T-cell (primary cell): ENCODE measurements around the gene RAB3IL1. TPM values are rescaled to one million over a fixed set of nuclear protein-coding genes. Genes with fewer than 3 reads are reported as not detected.

ENCODE experiments used
- ATAC-seq, 4 experiments: fragments of 200-7000 bp in 3 of 4; fragments of 150-1000 bp in 1 of 4; cut with Tn5 transposase; replicated peaks in 1 of 4; 1 replicate in 3 of 4; 2 replicates in 1 of 4; pipeline ENCODE4 v1.10.0; 2021; ENCODE audit warnings: moderate library complexity in 3 of 4, mild to moderate bottlenecking in 2 of 4, moderate number of reproducible peaks in 1 of 4
- CTCF ChIA-PET, 2 donors: fragments of 300-600 bp; sonication (Branson Sonifier 250); formaldehyde crosslinking; loops; one replicate each; lab custom pipeline; 2022; ENCODE audit warnings: antibody characterized with exemption in 2 of 2; lab: Charles Lee
- POLR2A ChIA-PET, 2 donors: fragments of 300-600 bp; sonication (Branson Sonifier 250); formaldehyde crosslinking; loops; one replicate each; lab custom pipeline; 2022; ENCODE audit warnings: antibody characterized with exemption in 2 of 2; lab: Charles Lee
- DNase-seq, 35 experiments: peaks; one replicate each; pipeline versions ENCODE4 v3.0.0 to v3.0.0-alpha.2; 2013 to 2023
- H3K27ac ChIP-seq: one replicate; pipeline ENCODE4 v1.5.1; 2013; ENCODE audit warnings: low read length
- H3K27me3 ChIP-seq, 2 experiments: replicated peaks in 1 of 2; 1 replicate in 1 of 2; 2 replicates in 1 of 2; pipeline versions ENCODE4 v1.6.1 to v1.7.0; 2013; ENCODE audit warnings: low read length in 1 of 2, mixed read lengths in 1 of 2; ENCODE audit not compliant: control insufficient read depth in 2 of 2, insufficient read depth in 2 of 2; ENCODE audit errors: extremely low read depth in 1 of 2
- H3K36me3 ChIP-seq, 2 donors: 1 replicate in 1 of 2; 2 replicates in 1 of 2; pipeline versions ENCODE4 v1.6.1 to v1.7.0; 2013; ENCODE audit warnings: low read length in 1 of 2; ENCODE audit not compliant: control insufficient read depth in 2 of 2, insufficient read depth in 1 of 2; ENCODE audit errors: extremely low read depth in 1 of 2
- H3K4me1 ChIP-seq, 2 experiments: 1 replicate in 1 of 2; 2 replicates in 1 of 2; pipeline versions ENCODE4 v1.6.1 to v1.7.0; 2013; ENCODE audit warnings: low read length in 2 of 2, mixed read lengths in 1 of 2; ENCODE audit not compliant: insufficient read depth in 2 of 2, control insufficient read depth in 1 of 2; ENCODE audit errors: extremely low read depth in 1 of 2
- H3K4me3 ChIP-seq, 2 donors: 1 replicate in 1 of 2; 2 replicates in 1 of 2; pipeline versions ENCODE4 v1.5.1 to v1.7.0; 2013; ENCODE audit warnings: mild to moderate bottlenecking in 2 of 2, low read length in 1 of 2, moderate library complexity in 1 of 2; ENCODE audit not compliant: control insufficient read depth in 1 of 2; ENCODE audit errors: extremely low read depth in 1 of 2
- H3K9me3 ChIP-seq: 2 replicates; pipeline ENCODE4 v1.7.0; 2013
- H3K27ac Mint-ChIP-seq, 2 donors: one replicate each; pipeline ENCODE4 v1.8.0; 2020 to 2021; ENCODE audit warnings: mild to moderate bottlenecking in 2 of 2, mixed read lengths in 2 of 2
- H3K27me3 Mint-ChIP-seq, 2 donors: one replicate each; pipeline ENCODE4 v1.8.0; 2021 to 2022; ENCODE audit warnings: mixed read lengths in 2 of 2
- H3K36me3 Mint-ChIP-seq: one replicate; pipeline ENCODE4 v1.8.0; 2021; ENCODE audit warnings: mixed read lengths
- H3K4me1 Mint-ChIP-seq, 3 donors: one replicate each; pipeline ENCODE4 v1.8.0; 2020 to 2022; ENCODE audit warnings: mixed read lengths in 3 of 3, mild to moderate bottlenecking in 1 of 3
- H3K4me3 Mint-ChIP-seq, 3 donors: one replicate each; pipeline ENCODE4 v1.8.0; 2020 to 2022; ENCODE audit warnings: mild to moderate bottlenecking in 3 of 3, mixed read lengths in 3 of 3, moderate library complexity in 3 of 3
- H3K9me3 Mint-ChIP-seq, 3 donors: one replicate each; pipeline ENCODE4 v1.8.0; 2020 to 2022; ENCODE audit warnings: mixed read lengths in 3 of 3
- WGBS: methylation state at CpG from one replicate; pipeline ENCODE4 v1.1.5; 2013; ENCODE audit warnings: missing lambda C conversion rate; ENCODE audit not compliant: insufficient coverage; 5-methylcytosine and 5-hydroxymethylcytosine counted together
- total RNA-seq, 35 experiments: library from RNA in 6 of 35; stranded (reverse) in 6 of 35; fragments of 120-200 nt in 1 of 35; gene quantifications; one replicate each; pipeline versions ENCODE4 v1.2.1 to v1.2.4 and lab custom pipeline; 2013 to 2026

Gene RAB3IL1
- total RNA-seq, 5 donors from 2014 or later (not counting 1 experiment from before 2014, with no cell fraction given) = 0.12 to 0.28 TPM; not detected in 3

GRCh38 chr11:61959114-61959513, 41.7 kb upstream of the RAB3IL1 start:
- POLR2A ChIA-PET = no interaction called here
- Histone ChIP-seq H3K27ac (no peak overlapping the region), H3K9me3 (no peaks in the 10 kb centered on the region), H3K4me1 (peaks cover 13 to 31% of the 10 kb centered on the region in 2 experiments), H3K4me3 (no peak overlapping the region), H3K27me3 (peaks cover 0 to 27% of the 10 kb centered on the region in 2 experiments), H3K36me3 (peaks cover 6 to 8% of the 10 kb centered on the region in 2 donors)
- peaks cover 5 to 20% of the 10 kb centered on the region in 2 donors for H3K27me3 Mint-ChIP-seq
- 58% methylated on average over 2 of the region's 2 CpGs for WGBS
- H3K9me3 Mint-ChIP-seq = no peaks in the 10 kb centered on the region
- CTCF ChIA-PET = interaction anchor here (0.6 to 1.2 kb wide), 2 partner anchors 10 to 128 kb away, joined by 3 to 4 read pairs; no protein-coding TSS in a partner anchor
- H3K4me3 Mint-ChIP-seq = peak overlapping the region in 1 of 3 donors; percentile 37
- H3K4me1 Mint-ChIP-seq = peaks cover 25 to 30% (median 27%) of the 10 kb centered on the region in 3 donors
- ATAC-seq (no peak), DNase-seq (peak in 1 of 35 experiments; percentile 10)
- H3K36me3 Mint-ChIP-seq = peaks cover 12% of the 10 kb centered on the region
- peak overlapping the region in 1 of 2 donors; percentile 80 for H3K27ac Mint-ChIP-seq

- Histone ChIP-seq H3K9me3 (no peaks in the 10 kb centered on the region), H3K27me3 (peaks cover 0 to 28% of the 10 kb centered on the region in 2 experiments), H3K27ac (no peak overlapping the region), H3K4me3 (no peak overlapping the region), H3K36me3 (peaks cover under 1 to 5% of the 10 kb centered on the region in 2 donors), H3K4me1 (peaks cover 9 to 26% of the 10 kb centered on the region in 2 experiments)
- DNase-seq = no peak
- ATAC-seq = no peak
- WGBS = 100% methylated on average over 1 of the region's 3 CpGs
- Mint-ChIP-seq H3K27ac (no peak overlapping the region), H3K27me3 (peaks cover 5 to 25% of the 10 kb centered on the region in 2 donors), H3K9me3 (no peaks in the 10 kb centered on the region), H3K36me3 (peaks cover 7% of the 10 kb centered on the region), H3K4me1 (peaks cover 20 to 25% (median 22%) of the 10 kb centered on the region in 3 donors), H3K4me3 (peak overlapping the region in 1 of 3 donors; percentile 37)
- ChIA-PET POLR2A (no interaction called here), CTCF (interaction anchor here in 1 of 2 donors (0.6 kb wide), 1 partner anchor 127 kb away, joined by 3 read pairs; no protein-coding TSS in a partner anchor)
Measured at GRCh38 chr11:61958590-61958989, 41.2 kb upstream of the RAB3IL1 start.

- DNase-seq (peak in 1 of 35 experiments; percentile 16), ATAC-seq (peak in 1 of 4 experiments; percentile 2)
- Mint-ChIP-seq H3K4me1 (peaks cover 7 to 13% (median 8%) of the 10 kb centered on the region in 3 donors), H3K27me3 (peaks cover 5 to 26% of the 10 kb centered on the region in 2 donors), H3K9me3 (no peaks in the 10 kb centered on the region), H3K27ac (no peak overlapping the region), H3K36me3 (no peaks in the 10 kb centered on the region), H3K4me3 (peak overlapping the region in 1 of 3 donors; percentile 37)
- WGBS = 80% methylated on average over 2 of the region's 7 CpGs
- Histone ChIP-seq H3K36me3 (peaks cover 0 to 4% of the 10 kb centered on the region in 2 donors), H3K4me3 (no peak overlapping the region), H3K27me3 (peaks cover 0 to 38% of the 10 kb centered on the region in 2 experiments), H3K4me1 (peaks cover 4 to 16% of the 10 kb centered on the region in 2 experiments), H3K27ac (no peak overlapping the region), H3K9me3 (no peaks in the 10 kb centered on the region)
- ChIA-PET CTCF (no interaction called here), POLR2A (interaction anchor here in 1 of 2 donors (0.6 kb wide), 1 partner anchor 10 kb away, joined by 3 read pairs; the partner anchor contains the start of gene FTH1)
Measured at GRCh38 chr11:61957021-61957770, 39.8 kb upstream of the RAB3IL1 start.

GRCh38 chr11:61956191-61957020, 39.0 kb upstream of the RAB3IL1 start:
- DNase-seq = peak in 1 of 35 experiments; percentile 23
- Mint-ChIP-seq H3K36me3 (no peaks in the 10 kb centered on the region), H3K4me1 (peaks cover 0 to 9% (median 2%) of the 10 kb centered on the region in 3 donors), H3K27ac (no peak overlapping the region), H3K4me3 (peak overlapping the region in 2 of 3 donors; percentile 31 to 55), H3K27me3 (peaks cover 5 to 30% of the 10 kb centered on the region in 2 donors), H3K9me3 (no peaks in the 10 kb centered on the region)
- peak in 1 of 4 experiments; percentile 1 for ATAC-seq
- CTCF ChIA-PET = no interaction called here
- no peak overlapping the region for H3K27ac ChIP-seq
- H3K4me3 ChIP-seq = no peak overlapping the region
- peaks cover 0 to 45% of the 10 kb centered on the region in 2 experiments for H3K27me3 ChIP-seq
- H3K36me3 ChIP-seq = peaks cover 0 to 4% of the 10 kb centered on the region in 2 donors
- H3K9me3 ChIP-seq = no peaks in the 10 kb centered on the region
- peaks cover 4 to 16% of the 10 kb centered on the region in 2 experiments for H3K4me1 ChIP-seq
- 94% methylated on average over 14 of the region's 20 CpGs for WGBS
- POLR2A ChIA-PET = interaction anchor here in 1 of 2 donors (0.6 kb wide), 1 partner anchor 11 kb away, joined by 3 read pairs; the partner anchor contains the start of gene FTH1

- H3K4me1 ChIP-seq = peaks cover 4 to 16% of the 10 kb centered on the region in 2 experiments
- ChIA-PET POLR2A (interaction anchor here in 1 of 2 donors (0.6 kb wide), 1 partner anchor 70 kb away, joined by 4 read pairs; no protein-coding TSS in a partner anchor), CTCF (interaction anchor here in 1 of 2 donors (0.5 kb wide), 1 partner anchor 71 kb away, joined by 4 read pairs; no protein-coding TSS in a partner anchor)
- Mint-ChIP-seq H3K4me3 (peak overlapping the region in 2 of 3 donors; percentile 31 to 55), H3K4me1 (peaks cover 0 to 9% (median 2%) of the 10 kb centered on the region in 3 donors), H3K9me3 (no peaks in the 10 kb centered on the region), H3K27me3 (peaks cover 5 to 30% of the 10 kb centered on the region in 2 donors), H3K36me3 (no peaks in the 10 kb centered on the region), H3K27ac (no peak overlapping the region)
- 15% methylated on average over 55 of the region's 56 CpGs for WGBS
- H3K4me3 ChIP-seq = peak overlapping the region; percentile 3 to 48
- ATAC-seq (peak; percentile 25 to 84 (median 78)), DNase-seq (peak in 23 of 35 experiments; percentile 15 to 62 (median 38))
- H3K9me3 ChIP-seq = no peaks in the 10 kb centered on the region
- no peak overlapping the region for H3K27ac ChIP-seq
- peaks cover 0 to 45% of the 10 kb centered on the region in 2 experiments for H3K27me3 ChIP-seq
- H3K36me3 ChIP-seq = peaks cover 0 to 4% of the 10 kb centered on the region in 2 donors
Measured at GRCh38 chr11:61955422-61956135, 38.2 kb upstream of the RAB3IL1 start.
